OCI-LY7 (cell line): ENCODE measurements around the gene GPR137B. TPM values are rescaled to one million over a fixed set of nuclear protein-coding genes. Genes with fewer than 3 reads are reported as not detected.

Source experiments
- BruUV-seq: library from RNA; stranded (reverse); fragments of 400-500 nt; replicated peaks from 2 replicates; lab custom pipeline; 2021; lab: Mats Ljungman, UMichigan
- CTCF ChIA-PET: fragments of 300-600 bp; sonication (Branson Sonifier 250); formaldehyde crosslinking; loops from one replicate; lab custom pipeline; 2022; ENCODE audit warnings: antibody characterized with exemption; ENCODE audit not compliant: unreplicated experiment; lab: Charles Lee
- POLR2A ChIA-PET: fragments of 300-600 bp; sonication (Branson Sonifier 250); formaldehyde crosslinking; loops from one replicate; lab custom pipeline; 2022; ENCODE audit warnings: antibody characterized with exemption; lab: Charles Lee
- DNase-seq: peaks from one replicate; pipeline ENCODE4 v3.0.0-alpha.2; 2015; ENCODE audit warnings: low spot score
- H2AFZ ChIP-seq: fragments of 200-600 bp; sonication (generic), shearing (Covaris generic); 2 replicates; pipeline ENCODE4 v1.6.1; 2014; ENCODE audit warnings: mild to moderate bottlenecking, antibody characterized with exemption, low read length, moderate library complexity
- H3K27ac ChIP-seq: fragments of 200-600 bp; sonication (generic); 2 replicates; pipeline ENCODE4 v1.5.1; 2014; ENCODE audit warnings: mixed run types, low read depth, mild to moderate bottlenecking, moderate library complexity, low read length, inconsistent platforms; ENCODE audit not compliant: poor library complexity, severe bottlenecking
- H3K36me3 ChIP-seq: fragments of 200-600 bp; sonication (generic); 2 replicates; pipeline ENCODE4 v1.6.1; 2014; ENCODE audit warnings: mild to moderate bottlenecking, antibody characterized with exemption, low read length, moderate library complexity, mixed read lengths; ENCODE audit not compliant: insufficient read depth
- H3K4me1 ChIP-seq: fragments of 200-600 bp; sonication (generic); 2 replicates; pipeline ENCODE4 v1.5.1; 2014; ENCODE audit warnings: mild to moderate bottlenecking, low read length; ENCODE audit not compliant: insufficient read depth, poor library complexity, severe bottlenecking
- H3K4me2 ChIP-seq: fragments of 200-600 bp; sonication (generic); 2 replicates; pipeline ENCODE4 v1.6.1; 2014; ENCODE audit warnings: mild to moderate bottlenecking, low read length
- H3K4me3 ChIP-seq: fragments of 200-600 bp; sonication (generic); 2 replicates; pipeline ENCODE4 v1.5.1; 2014; ENCODE audit warnings: mild to moderate bottlenecking, low read depth, low read length; ENCODE audit not compliant: poor library complexity, severe bottlenecking
- H3K79me2 ChIP-seq: fragments of 200-600 bp; sonication (generic); 2 replicates; pipeline ENCODE4 v1.6.1; 2016; ENCODE audit warnings: low read depth, mild to moderate bottlenecking, low read length, moderate library complexity, mixed read lengths; ENCODE audit not compliant: insufficient read depth
- H3K9me2 ChIP-seq: fragments of 200-600 bp; sonication (generic); 2 replicates; pipeline ENCODE4 v1.6.1; 2016; ENCODE audit warnings: mild to moderate bottlenecking, low read length, mixed read lengths; ENCODE audit not compliant: insufficient read depth
- H3K9me3 ChIP-seq: fragments of 200-600 bp; sonication (generic); 2 replicates; pipeline ENCODE4 v1.6.1; 2014; ENCODE audit warnings: mild to moderate bottlenecking, mixed run types, low read length, mixed read lengths
- H4K20me1 ChIP-seq: fragments of 200-600 bp; sonication (generic); 2 replicates; pipeline ENCODE4 v1.6.1; 2014; ENCODE audit warnings: mild to moderate bottlenecking, antibody characterized with exemption, low read length, moderate library complexity, mixed read lengths; ENCODE audit not compliant: insufficient read depth
- EZH2phosphoT487 ChIP-seq: fragments of 200-600 bp; sonication (generic); IDR thresholded peaks from 2 replicates; pipeline ENCODE4 v1.6.1; 2018; ENCODE audit warnings: low read depth, borderline replicate concordance, mild to moderate bottlenecking, mixed run types, antibody characterized with exemption, low read length, moderate library complexity, mixed read lengths
- intact Hi-C: fragments of 100-400 bp; cut with micrococcal nuclease; formaldehyde crosslinking; loops from one replicate; pipeline ENCODE4 v1.10.0; 2022; ENCODE audit not compliant: unreplicated experiment
- total RNA-seq, 2 experiments: library from RNA; depleted of rRNA in 1 of 2; stranded (reverse); fragments of >200 nt in 1 of 2; shearing (Covaris generic) in 1 of 2; gene quantifications; 2 replicates each; pipeline ENCODE4 v1.2.3, GENCODE V29; 2014 to 2022
- TF ChIP-seq, protein P1 (sequence below): fragments of 200-600 bp; sonication (generic); conservative IDR thresholded peaks from 2 replicates; pipeline ENCODE4 v1.5.1; 2014; ENCODE audit warnings: mild to moderate bottlenecking, antibody characterized with exemption, low read length, moderate library complexity, mixed read lengths

Gene GPR137B
- total RNA-seq, 2 experiments from 2014 or later: 2.8 to 3.1 TPM

- intact Hi-C loops: no loop called here
- H3K9me3 ChIP-seq: no peaks in the 10 kb centered on the region
- no peaks in the 10 kb centered on the region for H3K9me2 ChIP-seq
- no peak for DNase-seq
- H4K20me1 ChIP-seq: no peaks in the 10 kb centered on the region
- H2AFZ ChIP-seq: no peak overlapping the region
- H3K27ac ChIP-seq: no peak overlapping the region
- H3K4me1 ChIP-seq: no peaks in the 10 kb centered on the region
- H3K36me3 ChIP-seq: no peaks in the 10 kb centered on the region
- H3K4me2 ChIP-seq: no peak overlapping the region
- H3K4me3 ChIP-seq: no peak overlapping the region
- ChIA-PET CTCF (no interaction called here), POLR2A (no interaction called here)
- no peaks in the 10 kb centered on the region for H3K79me2 ChIP-seq
- TF ChIP-seq, protein P1, sequence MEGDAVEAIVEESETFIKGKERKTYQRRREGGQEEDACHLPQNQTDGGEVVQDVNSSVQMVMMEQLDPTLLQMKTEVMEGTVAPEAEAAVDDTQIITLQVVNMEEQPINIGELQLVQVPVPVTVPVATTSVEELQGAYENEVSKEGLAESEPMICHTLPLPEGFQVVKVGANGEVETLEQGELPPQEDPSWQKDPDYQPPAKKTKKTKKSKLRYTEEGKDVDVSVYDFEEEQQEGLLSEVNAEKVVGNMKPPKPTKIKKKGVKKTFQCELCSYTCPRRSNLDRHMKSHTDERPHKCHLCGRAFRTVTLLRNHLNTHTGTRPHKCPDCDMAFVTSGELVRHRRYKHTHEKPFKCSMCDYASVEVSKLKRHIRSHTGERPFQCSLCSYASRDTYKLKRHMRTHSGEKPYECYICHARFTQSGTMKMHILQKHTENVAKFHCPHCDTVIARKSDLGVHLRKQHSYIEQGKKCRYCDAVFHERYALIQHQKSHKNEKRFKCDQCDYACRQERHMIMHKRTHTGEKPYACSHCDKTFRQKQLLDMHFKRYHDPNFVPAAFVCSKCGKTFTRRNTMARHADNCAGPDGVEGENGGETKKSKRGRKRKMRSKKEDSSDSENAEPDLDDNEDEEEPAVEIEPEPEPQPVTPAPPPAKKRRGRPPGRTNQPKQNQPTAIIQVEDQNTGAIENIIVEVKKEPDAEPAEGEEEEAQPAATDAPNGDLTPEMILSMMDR: no peak
- no peak for TF ChIP-seq EZH2phosphoT487
- no TSS peak for BruUV-seq
Measured at GRCh38 chr1:236129306-236129705, 13.0 kb upstream of the GPR137B start.

- TF ChIP-seq EZH2phosphoT487: no peak
- TF ChIP-seq, protein P1: no peak
- CTCF ChIA-PET: no interaction called here
- POLR2A ChIA-PET: interaction anchor here (0.6 kb wide), 2 partner anchors 16 to 367 kb away, joined by 3 to 4 read pairs; no protein-coding TSS in a partner anchor
Measured at GRCh38 chr1:236130372-236130771, 12.0 kb upstream of the GPR137B start.

GRCh38 chr1:236131916-236132315, 10.4 kb upstream of the GPR137B start:
- DNase-seq: no peak
- Histone ChIP-seq H3K4me2 (no peak overlapping the region), H4K20me1 (no peaks in the 10 kb centered on the region), H3K9me3 (no peaks in the 10 kb centered on the region), H2AFZ (no peak overlapping the region), H3K4me1 (no peaks in the 10 kb centered on the region), H3K9me2 (no peaks in the 10 kb centered on the region), H3K4me3 (no peak overlapping the region), H3K36me3 (no peaks in the 10 kb centered on the region), H3K79me2 (no peaks in the 10 kb centered on the region), H3K27ac (no peak overlapping the region)
- no peak for TF ChIP-seq EZH2phosphoT487
- POLR2A ChIA-PET: interaction anchor here (0.5 kb wide), 2 partner anchors 12 to 302 kb away, joined by 3 to 4 read pairs; no protein-coding TSS in a partner anchor
- BruUV-seq: no TSS peak
- CTCF ChIA-PET: no interaction called here
- intact Hi-C loops: no loop called here

More at GRCh38 chr1:236130372-236130771, 12.0 kb upstream of the GPR137B start:
- intact Hi-C loops: no loop called here
- H2AFZ ChIP-seq: no peak overlapping the region
- H3K4me2 ChIP-seq: no peak overlapping the region
- no peak overlapping the region for H3K4me3 ChIP-seq
- no peaks in the 10 kb centered on the region for H3K9me2 ChIP-seq
- DNase-seq: no peak
- H3K4me1 ChIP-seq: no peaks in the 10 kb centered on the region
- no peak overlapping the region for H3K27ac ChIP-seq
- no TSS peak for BruUV-seq
- H3K79me2 ChIP-seq: no peaks in the 10 kb centered on the region
- no peaks in the 10 kb centered on the region for H3K9me3 ChIP-seq
- no peaks in the 10 kb centered on the region for H3K36me3 ChIP-seq
- no peaks in the 10 kb centered on the region for H4K20me1 ChIP-seq
